Testis (tissue), 2 donors: ENCODE data around the gene ZNF445.
"Not testable (repeated sequence)": the region's sequence is repeated elsewhere in the genome, so short reads cannot be mapped to it uniquely, and the experiment has no call there.

Experiments used
- CTCF ChIP-seq, 3 experiments: fragments of 450-650 bp in 2 of 3; fragments of 200-600 bp in 1 of 3; sonication (generic) in 1 of 3; IDR thresholded peaks; one replicate each; pipeline ENCODE4 v1.5.1; 2016 to 2019; ENCODE audit warnings: antibody characterized with exemption in 3 of 3, mild to moderate bottlenecking in 2 of 3, moderate library complexity in 1 of 3
- POLR2A ChIP-seq: fragments of 450-650 bp; IDR thresholded peaks from one replicate; pipeline ENCODE4 v1.6.1; 2017; ENCODE audit warnings: antibody characterized with exemption, mild to moderate bottlenecking, moderate library complexity

GRCh38 chr3:44474886-44475285 is 2.6 kb downstream of the ZNF445 start:
- TF ChIP-seq CTCF (IDR thresholded peaks at IDR 0.05); POLR2A: not testable (repeated sequence)
